GM18867 (cell line): ENCODE measurements around the gene ZBTB7B.

Source experiments
- ATAC-seq: cut with Tn5 transposase; IDR thresholded peaks from one replicate; pipeline ENCODE4 v1.9.1; 2021; ENCODE audit warnings: mild to moderate bottlenecking, moderate library complexity; ENCODE audit not compliant: unreplicated experiment

ZBTB7B gene

DNA sequence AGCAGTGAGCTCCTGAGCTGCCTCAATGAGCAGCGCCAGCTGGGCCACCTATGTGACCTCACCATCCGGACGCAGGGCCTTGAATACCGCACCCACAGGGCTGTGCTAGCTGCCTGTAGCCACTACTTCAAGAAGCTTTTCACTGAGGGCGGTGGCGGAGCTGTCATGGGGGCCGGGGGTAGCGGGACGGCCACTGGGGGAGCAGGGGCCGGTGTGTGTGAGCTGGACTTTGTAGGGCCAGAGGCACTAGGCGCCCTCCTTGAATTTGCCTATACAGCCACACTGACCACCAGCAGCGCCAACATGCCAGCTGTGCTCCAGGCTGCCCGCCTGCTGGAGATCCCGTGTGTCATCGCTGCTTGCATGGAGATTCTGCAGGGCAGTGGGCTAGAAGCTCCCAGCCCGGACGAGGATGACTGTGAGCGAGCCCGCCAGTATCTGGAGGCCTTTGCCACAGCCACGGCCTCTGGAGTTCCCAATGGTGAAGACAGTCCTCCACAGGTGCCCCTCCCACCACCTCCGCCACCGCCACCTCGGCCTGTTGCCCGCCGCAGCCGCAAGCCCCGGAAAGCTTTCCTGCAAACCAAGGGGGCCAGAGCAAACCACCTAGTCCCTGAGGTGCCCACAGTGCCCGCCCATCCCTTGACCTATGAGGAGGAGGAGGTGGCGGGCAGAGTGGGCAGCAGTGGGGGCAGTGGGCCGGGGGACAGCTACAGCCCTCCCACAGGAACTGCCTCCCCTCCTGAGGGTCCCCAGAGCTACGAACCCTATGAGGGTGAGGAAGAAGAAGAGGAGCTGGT, 12.3 kb downstream of the ZBTB7B start:
- ATAC-seq = no peak

DNA sequence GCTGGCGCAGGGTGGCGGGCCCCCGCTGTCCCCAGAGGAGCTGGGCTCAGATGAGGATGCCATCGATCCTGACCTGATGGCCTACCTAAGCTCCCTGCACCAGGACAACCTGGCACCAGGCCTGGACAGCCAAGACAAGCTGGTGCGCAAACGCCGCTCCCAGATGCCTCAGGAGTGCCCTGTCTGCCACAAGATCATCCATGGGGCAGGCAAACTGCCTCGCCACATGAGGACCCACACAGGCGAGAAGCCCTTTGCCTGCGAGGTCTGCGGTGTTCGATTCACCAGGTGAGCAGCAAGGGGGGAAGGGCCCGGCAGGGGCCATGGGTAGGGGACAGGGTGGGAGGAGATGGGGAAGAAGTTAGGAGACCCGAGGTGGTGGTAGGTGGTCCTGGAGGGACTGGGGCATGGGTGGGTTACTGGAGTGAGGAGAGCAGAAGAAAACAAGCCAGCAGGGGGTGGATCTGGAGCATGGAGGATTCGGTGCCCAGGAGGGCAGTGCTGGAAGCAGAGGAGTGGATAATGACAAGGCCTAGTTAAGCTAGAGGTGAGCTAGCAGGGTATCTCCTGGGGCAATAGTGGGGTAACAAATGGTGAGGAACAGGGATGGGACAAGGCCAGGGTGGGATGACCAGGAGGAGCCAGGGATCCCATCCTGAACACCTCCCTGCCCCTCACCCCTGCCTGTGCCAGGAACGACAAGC, 13.1 kb downstream of the ZBTB7B start:
- ATAC-seq = no peak

GRCh38 chr1:155016231-155016831, 13.7 kb downstream of the ZBTB7B start:
- ATAC-seq = no peak

- peak; percentile 72 for ATAC-seq
Measured at GRCh38 chr1:155017041-155017945, 14.7 kb downstream of the ZBTB7B start.

GRCh38 chr1:155017946-155018316, 15.3 kb downstream of the ZBTB7B start:
- ATAC-seq = no peak

DNA sequence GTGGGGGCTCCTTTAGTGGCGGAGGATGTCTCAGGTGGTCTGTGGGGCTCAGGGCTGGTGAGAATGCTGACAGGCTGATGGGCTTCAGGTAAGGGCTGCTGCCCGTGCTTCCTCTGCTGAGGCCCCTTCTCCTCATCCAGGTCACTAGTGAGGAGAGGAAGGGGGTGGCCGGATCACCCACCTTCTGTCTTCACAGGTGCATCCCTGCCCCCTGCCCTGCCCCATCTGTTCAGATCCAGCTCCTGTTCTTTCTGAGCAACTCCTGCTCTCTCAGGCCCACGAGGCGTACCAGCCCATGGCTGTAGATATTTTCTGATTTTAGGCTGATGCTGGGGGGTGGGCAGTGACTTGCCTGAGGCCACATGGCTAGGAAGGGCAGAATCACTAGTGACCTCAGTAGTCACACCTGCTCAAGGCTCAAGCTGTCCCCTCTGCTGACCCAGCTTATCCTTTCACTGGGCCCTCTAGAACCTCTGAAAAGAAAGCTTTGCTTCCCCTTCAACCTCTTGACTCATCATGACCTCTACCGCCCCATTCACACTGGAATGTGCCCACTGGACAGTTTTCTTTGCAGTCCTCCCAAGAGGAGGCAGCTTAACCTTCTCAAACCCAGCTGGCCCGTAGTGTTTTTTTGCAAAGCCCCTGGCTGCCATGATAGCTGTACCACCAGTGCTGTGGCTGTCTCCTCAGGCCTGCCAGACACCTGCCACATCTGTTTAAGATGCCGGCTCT, 16.2 kb downstream of the ZBTB7B start:
- no peak for ATAC-seq

DNA sequence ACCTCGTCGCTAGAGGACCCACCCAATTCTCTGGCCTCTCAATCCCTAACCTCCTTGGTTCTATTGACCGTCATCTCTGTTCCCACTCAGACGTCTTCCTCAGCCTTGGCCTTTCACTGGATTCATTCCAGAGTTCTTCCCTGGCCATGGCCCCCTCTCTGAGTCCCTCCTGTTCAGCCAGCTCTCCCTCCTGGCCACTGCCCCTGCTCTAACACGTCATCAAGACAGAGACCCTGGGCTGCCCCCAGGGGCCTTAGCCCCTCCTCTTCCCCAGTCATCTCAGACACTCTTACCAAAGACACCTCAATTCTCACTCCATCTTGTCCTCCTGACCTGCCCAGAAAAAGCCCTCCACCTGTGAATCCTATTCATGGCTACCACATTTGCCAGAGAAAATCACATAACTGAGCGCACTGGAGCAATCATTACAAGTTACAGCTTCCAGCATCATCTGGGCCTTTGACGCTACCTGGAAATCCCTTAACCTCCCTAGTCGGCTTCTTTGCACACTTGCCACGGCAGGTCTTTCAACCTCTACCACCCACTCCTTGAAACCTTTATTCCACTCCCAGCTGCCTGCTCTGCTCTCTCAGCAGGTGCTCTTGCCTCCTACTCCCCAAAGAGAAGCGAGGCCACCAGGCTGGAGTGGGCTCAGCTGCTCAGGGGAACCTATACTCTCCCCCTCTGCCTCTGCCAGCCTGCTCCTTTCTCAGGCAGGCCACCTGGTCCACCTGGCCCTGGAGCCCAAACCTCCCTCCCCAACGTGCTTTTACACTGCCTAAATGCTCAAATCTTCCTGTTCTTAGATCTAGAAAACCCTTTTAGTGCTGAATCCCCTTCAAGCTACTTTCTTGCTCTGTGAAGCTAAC, 17.0 kb downstream of the ZBTB7B start:
- no peak for ATAC-seq

DNA sequence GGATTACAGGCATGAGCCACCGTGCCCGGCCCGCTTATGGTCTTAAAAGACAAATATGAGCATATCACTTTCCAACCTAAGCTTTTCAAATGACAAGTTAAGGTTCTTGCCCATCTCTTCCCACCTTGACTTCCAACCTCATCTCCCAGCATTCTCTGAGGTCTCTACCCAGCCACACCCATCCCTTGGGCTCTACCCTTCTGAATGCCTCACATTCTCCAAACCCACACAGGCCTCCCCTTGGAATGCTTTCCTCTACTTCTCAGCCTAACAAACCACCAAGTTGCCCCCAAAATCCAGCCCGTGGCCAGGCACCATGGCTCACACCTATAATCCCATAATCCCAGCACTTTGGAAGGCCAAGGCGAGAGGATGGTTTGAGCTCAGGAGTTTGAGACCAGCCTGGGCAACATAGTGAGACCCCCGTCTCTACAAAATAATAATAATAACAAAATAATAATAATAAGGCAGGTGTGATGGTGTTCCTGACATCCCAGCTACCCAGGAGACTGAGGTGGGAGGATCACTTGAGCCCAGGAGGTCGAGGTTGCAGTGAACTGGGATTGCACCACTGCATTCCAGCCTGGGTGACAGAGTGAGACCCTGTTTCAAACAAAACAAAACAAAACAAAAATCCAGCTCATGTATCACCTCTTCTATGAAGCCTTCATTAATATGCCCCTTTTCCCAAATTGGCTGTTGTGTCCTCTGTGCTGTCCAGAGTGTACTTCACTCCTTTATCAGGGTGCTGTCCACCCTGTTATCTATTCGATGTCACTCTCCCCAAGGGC, 19.7 kb downstream of the ZBTB7B start:
- ATAC-seq = no peak

DNA sequence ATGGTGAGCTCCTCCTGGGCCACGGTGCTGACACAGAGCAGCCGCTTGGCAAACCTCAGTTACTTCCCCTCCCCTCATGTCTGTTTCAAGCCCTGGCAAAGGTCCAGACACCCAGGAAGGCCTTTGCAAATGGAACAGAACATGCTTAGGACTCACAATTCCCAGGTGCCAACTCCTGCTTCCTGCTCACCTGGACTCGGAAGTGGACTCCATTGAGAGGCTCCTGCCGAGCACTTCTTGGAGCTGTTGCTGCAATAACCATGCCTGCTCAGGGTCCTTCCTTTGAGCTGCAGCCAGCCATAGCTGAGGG, 20.3 kb downstream of the ZBTB7B start:
- no peak for ATAC-seq

DNA sequence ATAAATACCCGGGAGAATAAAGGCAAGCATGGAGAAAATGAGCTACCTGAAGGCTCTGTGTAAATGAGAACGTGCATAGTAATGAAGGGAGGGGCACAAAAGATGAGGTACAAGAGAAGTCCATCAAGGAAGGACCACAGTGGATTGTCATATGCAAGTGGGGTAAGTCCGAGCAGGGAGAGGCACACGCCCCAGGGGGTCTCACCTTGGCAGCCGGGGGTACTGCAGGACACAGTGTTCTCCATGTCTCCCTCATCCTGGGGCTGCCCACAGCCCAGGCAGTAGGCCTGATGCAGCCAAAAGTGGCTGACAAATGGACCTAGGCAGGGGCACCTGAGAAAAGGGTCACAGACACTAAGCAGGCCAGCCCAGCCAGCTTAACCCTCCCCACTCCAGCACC, 21.0 kb downstream of the ZBTB7B start:
- no peak for ATAC-seq

DNA sequence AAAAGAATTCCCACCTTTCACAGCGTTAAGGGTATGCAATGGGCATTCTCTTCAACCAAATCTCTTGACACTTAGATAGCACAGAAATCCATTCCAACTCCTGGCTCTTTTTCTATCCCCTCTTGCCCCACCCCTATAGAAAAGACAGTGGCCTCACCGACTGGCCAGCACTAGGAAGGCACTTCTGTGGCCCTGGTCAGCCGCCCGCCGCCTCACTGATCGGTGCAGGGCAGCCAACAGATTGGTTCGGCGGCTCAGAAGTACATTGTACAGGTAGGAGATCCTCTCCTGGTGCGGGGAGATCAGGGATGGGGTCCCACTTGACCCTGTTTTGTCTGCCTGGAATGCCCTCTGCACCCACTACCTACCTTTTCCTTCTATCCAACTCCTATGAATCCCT, 21.7 kb downstream of the ZBTB7B start:
- ATAC-seq = no peak

- ATAC-seq = no peak
Measured at GRCh38 chr1:155026154-155026553, 23.6 kb downstream of the ZBTB7B start.

GRCh38 chr1:155026588-155026987, 24.0 kb downstream of the ZBTB7B start:
- ATAC-seq = no peak

DNA sequence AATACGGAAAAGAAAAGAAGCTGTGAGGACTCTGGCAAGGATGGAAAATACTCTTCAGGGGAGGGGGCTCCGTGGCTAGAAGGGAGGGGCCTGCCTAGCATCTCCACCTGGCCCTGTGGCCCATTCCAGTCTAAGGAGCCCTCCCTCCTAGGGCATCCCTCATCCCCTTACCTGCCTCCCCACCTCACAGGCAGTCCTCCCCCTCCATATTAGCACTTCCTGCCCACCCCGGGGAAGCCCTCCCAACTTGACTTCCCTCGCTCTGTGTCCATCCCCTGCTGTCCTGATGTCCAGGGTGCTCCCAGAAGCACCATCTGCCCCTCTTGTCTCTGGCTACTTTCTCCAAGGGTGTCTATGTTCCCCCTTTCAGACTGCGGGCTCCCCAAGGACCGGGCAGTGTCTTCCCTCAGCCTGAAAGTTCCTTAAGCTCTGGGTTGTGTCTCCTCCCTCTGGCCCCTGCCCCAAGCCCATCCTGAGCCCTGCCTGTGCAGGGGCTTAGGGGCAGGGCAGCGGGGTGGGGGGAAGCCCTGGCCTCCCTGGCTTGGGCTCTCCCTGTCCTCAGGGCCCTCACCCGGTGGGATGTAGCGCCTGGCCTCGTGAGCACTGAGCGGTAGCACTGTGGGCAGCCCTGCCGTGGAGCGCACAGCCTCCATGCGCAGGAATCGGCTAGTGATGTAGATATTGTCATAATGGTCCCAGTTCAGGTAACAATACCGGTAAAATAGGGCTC, 27.1 kb downstream of the ZBTB7B start:
- no peak for ATAC-seq

DNA sequence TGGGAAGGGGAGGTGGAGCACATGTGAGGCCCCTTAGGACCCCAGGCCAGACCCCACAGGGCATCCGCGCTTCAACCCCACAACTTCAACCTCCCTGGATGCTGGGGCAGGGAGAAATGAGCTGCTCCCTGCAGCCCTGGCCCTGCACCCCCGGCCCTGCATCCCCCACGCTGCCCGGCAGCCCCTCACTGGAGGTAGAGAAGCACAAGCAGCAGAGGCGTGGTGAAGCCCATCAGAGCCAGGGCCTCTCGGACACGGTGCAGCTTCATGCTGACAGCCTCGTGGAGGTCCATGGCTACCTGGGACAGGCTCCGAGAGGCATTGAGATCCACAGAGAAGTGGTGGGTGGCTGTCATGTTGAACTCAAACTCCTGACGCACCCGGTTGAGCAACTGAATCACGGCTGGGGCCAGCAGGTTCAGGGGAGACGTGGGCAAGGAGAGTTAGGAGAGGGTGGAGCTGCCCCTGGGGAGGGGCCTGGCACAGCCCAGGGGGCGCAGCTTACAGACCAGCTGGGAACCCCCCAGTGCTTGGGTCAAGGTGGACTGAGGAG, 27.7 kb downstream of the ZBTB7B start:
- no peak for ATAC-seq

GRCh38 chr1:155030899-155031298, 28.3 kb downstream of the ZBTB7B start:
- no peak for ATAC-seq

DNA sequence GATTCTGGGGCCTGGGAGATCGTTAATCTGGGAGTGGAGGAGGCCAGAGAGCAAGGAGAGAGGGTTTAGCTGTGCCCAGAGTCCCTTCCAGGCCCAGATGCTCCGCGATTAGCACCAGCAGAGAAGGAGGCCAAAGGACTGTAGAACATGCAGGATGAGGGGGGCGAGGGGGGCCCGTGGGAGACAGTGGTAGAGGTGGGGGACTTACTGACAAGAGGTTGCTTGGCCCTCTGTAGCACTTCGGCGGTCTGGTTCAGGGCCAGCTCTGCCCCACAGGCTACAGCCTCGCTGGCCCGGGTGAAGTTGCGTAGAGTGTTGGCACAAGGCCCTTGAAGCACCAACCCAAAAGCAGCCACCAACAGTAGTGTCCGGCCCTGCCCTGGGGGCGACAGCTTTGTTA, 30.3 kb downstream of the ZBTB7B start:
- ATAC-seq = no peak

DNA sequence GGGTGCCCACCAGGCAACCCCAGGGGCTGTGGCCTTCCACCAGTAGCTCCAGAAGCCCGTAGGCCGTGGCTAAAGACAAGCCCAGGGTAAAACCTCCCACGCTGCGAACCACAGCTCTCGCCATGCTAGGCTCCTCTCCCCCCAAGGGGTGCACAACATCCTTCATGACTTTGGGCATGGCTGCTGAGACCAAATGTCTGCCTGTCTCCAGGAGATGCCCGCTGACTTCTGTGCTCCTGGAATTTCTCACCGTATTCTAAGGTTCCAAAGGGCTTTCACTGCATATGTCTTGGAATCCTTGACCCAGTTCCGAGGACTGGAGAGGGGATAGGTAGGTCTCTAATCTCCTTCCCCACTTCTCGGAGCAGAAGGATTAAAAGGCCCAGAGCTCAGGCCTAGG, 30.9 kb downstream of the ZBTB7B start, which contains the start of the genes DCST1 and DCST2:
Gene DCST1 (plus strand): TSS at position 301 of the 400 bp plus-strand sequence. CDS start 213 bp downstream, outside the sequence.
Gene DCST2 (minus strand): TSS at position 258 of the 400 bp plus-strand sequence. CDS start 80 bp downstream, at position 178.
- no peak for ATAC-seq
